Measurements from ENCODE around the gene C3orf62. TPM values are rescaled to one million over a fixed set of nuclear protein-coding genes. Genes with fewer than 3 reads are reported as not detected.

Gene C3orf62
- total and polyA plus RNA-seq, 2 experiments from 2014 or later: 3.3 to 4.5 TPM

GRCh38 chr3:49305608-49306007, 28.6 kb upstream of the C3orf62 start:
- Histone ChIP-seq H2AFZ (no peak overlapping the region), H3K36me3 (replicated peaks; ENCODE audit: insufficient read depth, low read depth) (no peaks in the 10 kb centered on the region), H3K4me3 (no peak overlapping the region), H4K20me1 (ENCODE audit: insufficient read depth, poor library complexity, severe bottlenecking) (no peaks in the 10 kb centered on the region), H3K27ac (no peak overlapping the region), H3K27me3 (no peaks in the 10 kb centered on the region), H3K4me1 (ENCODE audit: insufficient read depth) (no peaks in the 10 kb centered on the region), H3K9me2 (replicated peaks; ENCODE audit: insufficient read depth) (no peaks in the 10 kb centered on the region), H3K79me2 (no peaks in the 10 kb centered on the region), H3K4me2 (no peak overlapping the region), H3K9me3 (ENCODE audit: low read depth) (no peaks in the 10 kb centered on the region)
- TF ChIP-seq CTCF (IDR thresholded peaks at IDR 0.05; ENCODE audit: poor library complexity) (no peak), EZH2phosphoT487 (IDR thresholded peaks at IDR 0.05; ENCODE audit: low read depth, severe bottlenecking, unreplicated experiment) (no peak), EZH2 (IDR thresholded peaks at IDR 0.05; ENCODE audit: borderline replicate concordance) (no peak)
- 97% methylated on average over 5 of the region's 5 CpGs for whole genome bisulfite sequencing (ENCODE audit: low lambda C conversion rate, missing lambda C conversion rate)
- no peak for DNase-seq (ENCODE audit: low spot score)

GRCh38 chr3:49302613-49303012, 25.6 kb upstream of the C3orf62 start:
- 100% methylated on average over 1 of the region's 1 CpG for WGBS (ENCODE audit: low lambda C conversion rate, missing lambda C conversion rate)
- Histone ChIP-seq H3K27me3 (no peaks in the 10 kb centered on the region), H3K4me3 (no peak overlapping the region), H4K20me1 (ENCODE audit: insufficient read depth, poor library complexity, severe bottlenecking) (no peaks in the 10 kb centered on the region), H3K4me1 (ENCODE audit: insufficient read depth) (no peaks in the 10 kb centered on the region), H3K9me3 (ENCODE audit: low read depth) (no peaks in the 10 kb centered on the region), H3K9me2 (replicated peaks; ENCODE audit: insufficient read depth) (no peaks in the 10 kb centered on the region), H3K27ac (no peak overlapping the region), H3K4me2 (no peak overlapping the region), H2AFZ (no peak overlapping the region), H3K36me3 (replicated peaks; ENCODE audit: insufficient read depth, low read depth) (no peaks in the 10 kb centered on the region), H3K79me2 (no peaks in the 10 kb centered on the region)
- no peak for TF ChIP-seq EZH2 (IDR thresholded peaks at IDR 0.05; ENCODE audit: borderline replicate concordance)
- no peak for TF ChIP-seq EZH2phosphoT487 (IDR thresholded peaks at IDR 0.05; ENCODE audit: low read depth, severe bottlenecking, unreplicated experiment)
- TF ChIP-seq CTCF (IDR thresholded peaks at IDR 0.05; ENCODE audit: poor library complexity): no peak
- no peak for DNase-seq (ENCODE audit: low spot score)

GRCh38 chr3:49300595-49300994, 23.6 kb upstream of the C3orf62 start:
- no peak overlapping the region for H3K27ac ChIP-seq
- H2AFZ ChIP-seq: no peak overlapping the region
- no peaks in the 10 kb centered on the region for H3K79me2 ChIP-seq
- H3K4me3 ChIP-seq: no peak overlapping the region
- DNase-seq (ENCODE audit: low spot score): no peak
- no peaks in the 10 kb centered on the region for H3K9me3 ChIP-seq (ENCODE audit: low read depth)
- H4K20me1 ChIP-seq (ENCODE audit: insufficient read depth, poor library complexity, severe bottlenecking): no peaks in the 10 kb centered on the region
- no peaks in the 10 kb centered on the region for H3K9me2 ChIP-seq (replicated peaks; ENCODE audit: insufficient read depth)
- no peak overlapping the region for H3K4me2 ChIP-seq
- no peaks in the 10 kb centered on the region for H3K27me3 ChIP-seq
- H3K4me1 ChIP-seq (ENCODE audit: insufficient read depth): no peaks in the 10 kb centered on the region
- 93% methylated on average over 3 of the region's 3 CpGs for WGBS (ENCODE audit: low lambda C conversion rate, missing lambda C conversion rate)
- TF ChIP-seq CTCF (IDR thresholded peaks at IDR 0.05; ENCODE audit: poor library complexity) (no peak), EZH2phosphoT487 (IDR thresholded peaks at IDR 0.05; ENCODE audit: low read depth, severe bottlenecking, unreplicated experiment) (no peak), EZH2 (IDR thresholded peaks at IDR 0.05; ENCODE audit: borderline replicate concordance) (no peak)
- H3K36me3 ChIP-seq (replicated peaks; ENCODE audit: insufficient read depth, low read depth): no peaks in the 10 kb centered on the region

GRCh38 chr3:49298511-49298910, 21.5 kb upstream of the C3orf62 start:
- H3K9me3 ChIP-seq (ENCODE audit: low read depth): no peaks in the 10 kb centered on the region
- H3K4me1 ChIP-seq (ENCODE audit: insufficient read depth): no peaks in the 10 kb centered on the region
- H3K79me2 ChIP-seq: no peaks in the 10 kb centered on the region
- no peaks in the 10 kb centered on the region for H3K27me3 ChIP-seq
- H3K9me2 ChIP-seq (replicated peaks; ENCODE audit: insufficient read depth): no peaks in the 10 kb centered on the region
- H4K20me1 ChIP-seq (ENCODE audit: insufficient read depth, poor library complexity, severe bottlenecking): no peaks in the 10 kb centered on the region
- DNase-seq (ENCODE audit: low spot score): no peak
- H3K4me2 ChIP-seq: no peak overlapping the region
- WGBS (ENCODE audit: low lambda C conversion rate, missing lambda C conversion rate): 92% methylated on average over 7 of the region's 7 CpGs
- H2AFZ ChIP-seq: no peak overlapping the region
- no peak overlapping the region for H3K27ac ChIP-seq
- no peak overlapping the region for H3K4me3 ChIP-seq
- TF ChIP-seq EZH2 (IDR thresholded peaks at IDR 0.05; ENCODE audit: borderline replicate concordance) (no peak), EZH2phosphoT487 (IDR thresholded peaks at IDR 0.05; ENCODE audit: low read depth, severe bottlenecking, unreplicated experiment) (no peak), CTCF (IDR thresholded peaks at IDR 0.05; ENCODE audit: poor library complexity) (no peak)
- H3K36me3 ChIP-seq (replicated peaks; ENCODE audit: insufficient read depth, low read depth): no peaks in the 10 kb centered on the region
